Heart right ventricle (tissue), 16 donors: ENCODE data around the gene GRIP2. TPM values are rescaled to one million over a fixed set of nuclear protein-coding genes. Genes with fewer than 3 reads are reported as not detected.

Experiments used
- ATAC-seq, 8 donors: fragments of 200-7000 bp; cut with Tn5 transposase; one replicate each; pipeline ENCODE4 v1.9.1; 2020; ENCODE audit warnings: mild to moderate bottlenecking in 8 of 8, moderate library complexity in 8 of 8, moderate number of reproducible peaks in 1 of 8
- DNase-seq, 2 donors: peaks; one replicate each; pipeline ENCODE4 v3.0.0-alpha.2; 2020
- H3K27ac ChIP-seq, 10 donors: fragments of 200-600 bp; sonication (generic) in 2 of 10; one replicate each; pipeline versions ENCODE4 v1.5.0 to v1.8.0; 2020 to 2022; ENCODE audit warnings: mild to moderate bottlenecking in 3 of 10
- H3K27me3 ChIP-seq, 7 donors: fragments of 200-600 bp; one replicate each; pipeline ENCODE4 v1.8.0; 2021 to 2022; ENCODE audit warnings: mild to moderate bottlenecking in 2 of 7
- H3K36me3 ChIP-seq, 9 donors: fragments of 200-600 bp; sonication (generic) in 1 of 9; one replicate each; pipeline versions ENCODE4 v1.5.0 to v1.8.0; 2020 to 2022; ENCODE audit warnings: mild to moderate bottlenecking in 2 of 9
- H3K4me1 ChIP-seq, 9 donors: fragments of 200-600 bp; sonication (generic) in 1 of 9; one replicate each; pipeline versions ENCODE4 v1.5.0 to v1.8.0; 2020 to 2022; ENCODE audit warnings: mild to moderate bottlenecking in 4 of 9
- H3K4me3 ChIP-seq, 10 donors: fragments of 200-600 bp; sonication (generic) in 2 of 10; one replicate each; pipeline versions ENCODE4 v1.5.0 to v1.8.0; 2020 to 2022; ENCODE audit warnings: mild to moderate bottlenecking in 7 of 10, moderate library complexity in 2 of 10
- H3K9me3 ChIP-seq, 11 donors: fragments of 200-600 bp in 10 of 11; sonication (generic) in 2 of 11; one replicate each; pipeline versions ENCODE4 v1.5.0 to v1.8.0; 2013 to 2022; ENCODE audit warnings: mild to moderate bottlenecking in 2 of 11, control low read depth in 1 of 11, moderate library complexity in 1 of 11
- WGBS, 2 donors: extraction: QIAGEN DNeasy Blood & Tissue Kit; methylation state at CpG; one replicate each; pipeline ENCODE4 v1.1.7; 2013; ENCODE audit warnings: inconsistent platforms in 1 of 2; 5-methylcytosine and 5-hydroxymethylcytosine counted together
- intact Hi-C, 10 donors: fragments of 100-400 bp; cut with DNase I; formaldehyde crosslinking; loops; one replicate each; pipeline versions ENCODE4 v1.11.1 to v1.14.2; 2022
- polyA plus RNA-seq, 2 donors: library from polyadenylated mRNA; stranded (reverse); fragments of 200-250 nt; gene quantifications; one replicate each; pipeline ENCODE4 v1.2.3, GENCODE V29; 2013
- total RNA-seq, 10 donors: library from RNA; stranded (reverse); fragmentation: NEBNext Ultra II Directional in 3 of 10; extraction: Animal tissue kit (Norgen Biotek cat#: 25700) in 3 of 10; gene quantifications; one replicate each; pipeline versions ENCODE4 v1.2.1 to v1.2.4, GENCODE V29; 2021 to 2023
- TF ChIP-seq, protein P1 (sequence below), 9 donors: fragments of 200-600 bp; sonication (generic) in 2 of 9; IDR thresholded peaks; one replicate each; pipeline versions ENCODE4 v1.5.0 to v1.8.0; 2021 to 2022; ENCODE audit warnings: antibody characterized with exemption in 9 of 9, mild to moderate bottlenecking in 5 of 9, moderate library complexity in 1 of 9
- donor health status: Arrhythmogenic right ventricular cardiomyopathy.
- donor health status: ischemic (EF 13 %, LVEDD 7.1; RV severe dilation, severe dysfunction).
- donor health status: healthy with polysubstance abuse.
- donor health status: DM: no; HTN: yes; CAD: no.
- donor health status: DM: no; HTN: no; CAD: no.
- donor health status: ischemic (EF 25% LVEDD 6.9; RV normal size, moderate dysfunction).
- donor health status: ischemic (EF 25% LVEDD 5.7; RV mildly dilated, moderate dysfunction).
- donor health status: healthy.
- donor health status: DM: yes; HTN: yes; CAD: no.
- donor health status: Ischemic cardiomyopathy.
- donor health status: ischemic (EF 35%, LVEDD 5.7; RV mildly dilated, moderate dysfunction).
- donor health status: nonischemic (EF 11% LVEDD 7.7; RV severe dilation, severe dysfunction).
- donor health status: DM: yes; HTN: yes; CAD: no.
- donor health status: PGD.
- donor health status: ischemic (EF 29% LVEDD 5.4; RV normal size, mild dysfunction).
- donor health status: nonischemic (EF 23%, LVEDD 6.1; RV moderate dilation, normal function).

GRIP2 gene
- total and polyA plus RNA-seq, 12 donors, result 7.4 to 70.1 (median 39.4) TPM

GRCh38 chr3:14536837-14537589 is 3.1 kb downstream of the GRIP2 start:
- Histone ChIP-seq H3K36me3 (no peaks in the 10 kb centered on the region), H3K27me3 (peaks cover 0 to 4% (median 0%) of the 10 kb centered on the region in 7 donors), H3K4me1 (peaks cover 31 to 87% (median 68%) of the 10 kb centered on the region in 9 donors), H3K27ac (peak overlapping the region in 9 of 10 donors; percentile 12 to 96 (median 89)), H3K9me3 (no peaks in the 10 kb centered on the region), H3K4me3 (no peak overlapping the region)
- WGBS, 2 donors, result 80 to 86% methylated on average over 12 of the region's 12 CpGs
- intact Hi-C loops, result no loop called here
- TF ChIP-seq, protein P1, sequence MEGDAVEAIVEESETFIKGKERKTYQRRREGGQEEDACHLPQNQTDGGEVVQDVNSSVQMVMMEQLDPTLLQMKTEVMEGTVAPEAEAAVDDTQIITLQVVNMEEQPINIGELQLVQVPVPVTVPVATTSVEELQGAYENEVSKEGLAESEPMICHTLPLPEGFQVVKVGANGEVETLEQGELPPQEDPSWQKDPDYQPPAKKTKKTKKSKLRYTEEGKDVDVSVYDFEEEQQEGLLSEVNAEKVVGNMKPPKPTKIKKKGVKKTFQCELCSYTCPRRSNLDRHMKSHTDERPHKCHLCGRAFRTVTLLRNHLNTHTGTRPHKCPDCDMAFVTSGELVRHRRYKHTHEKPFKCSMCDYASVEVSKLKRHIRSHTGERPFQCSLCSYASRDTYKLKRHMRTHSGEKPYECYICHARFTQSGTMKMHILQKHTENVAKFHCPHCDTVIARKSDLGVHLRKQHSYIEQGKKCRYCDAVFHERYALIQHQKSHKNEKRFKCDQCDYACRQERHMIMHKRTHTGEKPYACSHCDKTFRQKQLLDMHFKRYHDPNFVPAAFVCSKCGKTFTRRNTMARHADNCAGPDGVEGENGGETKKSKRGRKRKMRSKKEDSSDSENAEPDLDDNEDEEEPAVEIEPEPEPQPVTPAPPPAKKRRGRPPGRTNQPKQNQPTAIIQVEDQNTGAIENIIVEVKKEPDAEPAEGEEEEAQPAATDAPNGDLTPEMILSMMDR (IDR thresholded peaks at IDR 0.05), result no peak
- no peak for DNase-seq
- ATAC-seq, result no peak

- intact Hi-C loops, result no loop called here
- H3K9me3 ChIP-seq, result no peaks in the 10 kb centered on the region
- DNase-seq, result no peak
- no peak overlapping the region for H3K4me3 ChIP-seq
- no peaks in the 10 kb centered on the region for H3K36me3 ChIP-seq
- H3K27ac ChIP-seq, result peak overlapping the region in 6 of 10 donors; percentile 59 to 91 (median 64)
- ATAC-seq, result no peak
- peaks cover 0 to 4% (median 0%) of the 10 kb centered on the region in 7 donors for H3K27me3 ChIP-seq
- peaks cover 31 to 91% (median 70%) of the 10 kb centered on the region in 9 donors for H3K4me1 ChIP-seq
- TF ChIP-seq, protein P1 (IDR thresholded peaks at IDR 0.05), result no peak
- 87 to 90% methylated on average over 10 of the region's 10 CpGs for WGBS, 2 donors
These were observed 3.9 kb downstream of the GRIP2 start for GRCh38 chr3:14536055-14536815.

DNA sequence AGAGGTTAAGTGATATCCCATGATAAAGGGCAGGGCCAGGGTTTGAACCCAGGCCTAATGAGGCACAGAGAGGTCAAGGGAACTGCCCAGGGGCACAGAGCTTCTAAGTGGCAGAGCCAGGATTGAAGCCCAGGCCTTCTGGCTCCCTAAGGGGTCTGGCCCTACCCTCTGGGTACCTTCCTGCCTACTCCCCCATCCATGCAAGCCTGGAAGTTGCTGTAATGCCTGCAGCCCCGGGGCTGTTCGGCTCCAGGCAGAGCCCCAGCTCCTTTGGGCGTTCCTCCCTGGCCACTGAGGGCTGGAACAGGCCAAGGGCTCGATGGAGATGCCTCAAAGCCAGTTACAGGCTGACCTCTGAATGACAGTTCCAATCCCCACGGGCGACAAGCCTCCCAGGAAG is 4.5 kb downstream of the GRIP2 start:
- Histone ChIP-seq H3K27me3 (peaks cover 0 to 4% (median 0%) of the 10 kb centered on the region in 7 donors), H3K27ac (peak overlapping the region in 6 of 10 donors; percentile 3 to 91 (median 60)), H3K4me3 (no peak overlapping the region), H3K36me3 (no peaks in the 10 kb centered on the region), H3K9me3 (no peaks in the 10 kb centered on the region), H3K4me1 (peaks cover 29 to 87% (median 66%) of the 10 kb centered on the region in 9 donors)
- ATAC-seq, result no peak
- TF ChIP-seq, protein P1 (IDR thresholded peaks at IDR 0.05), result no peak
- intact Hi-C loops, result no loop called here
- 60 to 63% methylated on average over 6 of the region's 6 CpGs for WGBS, 2 donors
- DNase-seq, result no peak

- whole genome bisulfite sequencing, 2 donors, result 20 to 26% methylated on average over 20 of the region's 20 CpGs
- DNase-seq (no peak), ATAC-seq (no peak)
- peak overlapping the region in 8 of 10 donors; percentile 3 to 91 (median 59) for H3K27ac ChIP-seq
- H3K4me3 ChIP-seq, result peak overlapping the region in 1 of 10 donors; percentile 16
- intact Hi-C loops, result no loop called here
- H3K27me3 ChIP-seq, result peaks cover 0 to 8% (median 0%) of the 10 kb centered on the region in 7 donors
- H3K36me3 ChIP-seq, result peaks cover 0 to 4% (median 0%) of the 10 kb centered on the region in 9 donors
- peaks cover 0 to 7% (median 0%) of the 10 kb centered on the region in 11 donors for H3K9me3 ChIP-seq
- TF ChIP-seq, protein P1 (IDR thresholded peaks at IDR 0.05), result no peak
- peaks cover 28 to 83% (median 62%) of the 10 kb centered on the region in 9 donors for H3K4me1 ChIP-seq
These were observed 5.5 kb downstream of the GRIP2 start for GRCh38 chr3:14534516-14535191.
